Stromal cell of bone marrow (primary cell): ENCODE data around the gene SOS1.
"Not testable (repeated sequence)": the region's sequence is repeated elsewhere in the genome, so short reads cannot be mapped to it uniquely, and the experiment has no call there.

ENCODE experiments used
- DNase-seq: peaks from one replicate; pipeline ENCODE4 v3.0.0-alpha.2; 2012; ENCODE audit warnings: low read depth

SOS1 gene

GRCh38 chr2:39099870-39100728 is 20.8 kb downstream of the SOS1 start:
- no peak for DNase-seq

GRCh38 chr2:39099310-39099869 is 21.5 kb downstream of the SOS1 start:
- no peak for DNase-seq

GRCh38 chr2:39095624-39096023 is 25.2 kb downstream of the SOS1 start:
- DNase-seq = no peak

GRCh38 chr2:39094717-39095363 is 26.0 kb downstream of the SOS1 start:
- no peak for DNase-seq

- DNase-seq = no peak
Measured at GRCh38 chr2:39093218-39093898, 27.5 kb downstream of the SOS1 start.

GRCh38 chr2:39091543-39091942 is 29.3 kb downstream of the SOS1 start:
- no peak for DNase-seq

- no peak for DNase-seq
Measured at GRCh38 chr2:39091063-39091462, 29.8 kb downstream of the SOS1 start.

GRCh38 chr2:39080152-39080551 is 40.7 kb downstream of the SOS1 start:
- no peak for DNase-seq

GRCh38 chr2:39069890-39070465 is 50.9 kb downstream of the SOS1 start:
- no peak for DNase-seq

- no peak for DNase-seq
Measured at GRCh38 chr2:39069136-39069515, 51.7 kb downstream of the SOS1 start.

- DNase-seq = no peak
Measured at GRCh38 chr2:39068299-39069135, 52.3 kb downstream of the SOS1 start.

GRCh38 chr2:39065616-39066015 is 55.2 kb downstream of the SOS1 start:
- DNase-seq = no peak

GRCh38 chr2:39062320-39062719 is 58.5 kb downstream of the SOS1 start:
- no peak for DNase-seq

- no peak for DNase-seq
Measured at GRCh38 chr2:39061280-39061679, 59.6 kb downstream of the SOS1 start.

- peak; percentile 23 for DNase-seq
Measured at GRCh38 chr2:39059366-39059952, 61.4 kb downstream of the SOS1 start.

- no peak for DNase-seq
Measured at GRCh38 chr2:39058101-39058500, 62.8 kb downstream of the SOS1 start.

- not testable (repeated sequence) for DNase-seq
Measured at GRCh38 chr2:39052665-39053064, 68.2 kb downstream of the SOS1 start.

- DNase-seq = no peak
Measured at GRCh38 chr2:39050109-39050508, 70.7 kb downstream of the SOS1 start.

GRCh38 chr2:39039072-39039471 is 81.8 kb downstream of the SOS1 start:
- DNase-seq = no peak

- DNase-seq = no peak
Measured at GRCh38 chr2:39033980-39034379, 86.9 kb downstream of the SOS1 start.

GRCh38 chr2:39027421-39027820 is 93.4 kb downstream of the SOS1 start:
- DNase-seq = no peak
